GM19238 (cell line): ENCODE results near the gene GPM6B.
"Not testable (repeated sequence)": the region's sequence is repeated elsewhere in the genome, so short reads cannot be mapped to it uniquely, and the experiment has no call there.

Experiments
- DNase-seq: peaks from one replicate; pipeline ENCODE4 v3.0.0; 2011; ENCODE audit warnings: low spot score; ENCODE audit not compliant: insufficient read length

The GPM6B gene

DNA sequence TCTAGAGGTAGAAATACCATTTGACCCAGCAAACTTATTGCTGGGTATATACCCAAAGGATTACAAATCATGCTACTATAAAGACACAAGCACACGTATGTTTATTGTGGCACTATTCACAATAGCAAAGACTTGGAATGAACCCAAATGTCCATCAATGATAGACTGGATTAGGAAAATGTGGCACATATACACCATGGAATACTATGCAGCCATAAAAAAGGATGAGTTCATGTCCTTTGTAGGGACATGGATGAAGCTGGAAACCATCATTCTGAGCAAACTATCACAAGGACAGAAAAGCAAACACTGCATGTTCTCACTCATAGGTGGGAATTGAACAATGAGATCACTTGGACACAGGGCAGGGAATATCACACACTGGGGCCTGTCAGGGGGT is 86.4 kb downstream of the GPM6B start:
- DNase-seq = not testable (repeated sequence)

DNA sequence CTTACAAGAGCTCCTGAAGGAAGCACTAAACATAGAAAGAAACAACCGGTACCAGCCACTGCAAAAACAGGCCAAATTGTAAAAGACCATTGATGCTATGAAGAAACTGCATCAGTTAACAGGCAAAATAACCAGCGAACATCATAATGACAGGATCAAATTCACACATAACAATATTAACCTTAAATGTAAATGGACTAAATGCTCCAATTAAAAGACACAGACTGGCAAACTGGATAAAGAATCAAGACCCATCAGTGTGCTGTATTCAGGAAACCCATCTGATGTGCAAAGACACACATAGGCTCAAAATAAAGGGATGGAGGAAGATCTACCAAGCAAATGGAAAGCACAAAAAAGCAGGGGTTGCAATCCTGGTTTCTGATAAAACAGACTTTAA is 90.3 kb downstream of the GPM6B start:
- DNase-seq = not testable (repeated sequence)

DNA sequence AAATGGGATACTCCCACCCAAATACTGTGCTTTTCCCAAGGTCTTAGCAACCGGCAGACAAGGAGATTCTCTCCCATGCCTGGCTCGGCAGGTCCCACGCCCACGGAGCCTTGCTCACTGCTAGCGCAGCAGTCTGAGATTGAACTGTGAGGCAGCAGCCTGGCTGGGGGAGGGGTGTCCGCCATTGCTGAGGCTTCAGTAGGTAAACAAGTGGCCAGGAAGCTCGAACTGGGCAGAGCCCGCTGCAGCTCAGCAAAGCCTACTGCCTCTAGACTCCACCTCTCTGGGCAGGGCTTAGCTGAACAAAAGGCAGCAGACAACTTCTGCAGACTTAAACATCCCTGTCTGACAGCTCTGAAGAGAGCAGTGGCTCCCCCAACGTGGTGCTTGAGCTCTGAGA is 92.0 kb downstream of the GPM6B start:
- DNase-seq = not testable (repeated sequence)

GRCh38 chrX:13721819-13722519 is 94.9 kb downstream of the GPM6B start:
- DNase-seq = no peak

DNA sequence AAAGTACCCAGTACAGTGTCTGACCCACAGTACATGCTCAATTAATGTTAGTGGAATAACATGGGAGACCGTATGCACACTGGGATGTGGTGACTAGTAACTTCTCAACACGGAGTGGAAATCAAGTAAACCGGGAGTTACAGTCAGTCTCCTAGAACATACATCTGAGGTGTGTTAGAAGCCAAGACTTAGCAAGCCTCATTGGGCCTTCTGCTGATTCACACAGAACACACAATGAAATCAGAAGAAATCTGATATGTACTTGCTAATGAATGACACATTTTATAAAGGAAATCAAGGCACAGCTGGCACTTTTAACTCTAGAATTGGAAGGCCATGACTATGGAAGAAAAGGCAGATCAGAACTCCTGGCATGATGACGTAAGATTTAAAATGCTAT is 95.5 kb downstream of the GPM6B start:
- no peak for DNase-seq
